ENCODE data around the gene OR1L4.

Gene OR1L4, protein sequence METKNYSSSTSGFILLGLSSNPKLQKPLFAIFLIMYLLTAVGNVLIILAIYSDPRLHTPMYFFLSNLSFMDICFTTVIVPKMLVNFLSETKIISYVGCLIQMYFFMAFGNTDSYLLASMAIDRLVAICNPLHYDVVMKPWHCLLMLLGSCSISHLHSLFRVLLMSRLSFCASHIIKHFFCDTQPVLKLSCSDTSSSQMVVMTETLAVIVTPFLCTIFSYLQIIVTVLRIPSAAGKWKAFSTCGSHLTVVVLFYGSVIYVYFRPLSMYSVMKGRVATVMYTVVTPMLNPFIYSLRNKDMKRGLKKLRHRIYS

DNA sequence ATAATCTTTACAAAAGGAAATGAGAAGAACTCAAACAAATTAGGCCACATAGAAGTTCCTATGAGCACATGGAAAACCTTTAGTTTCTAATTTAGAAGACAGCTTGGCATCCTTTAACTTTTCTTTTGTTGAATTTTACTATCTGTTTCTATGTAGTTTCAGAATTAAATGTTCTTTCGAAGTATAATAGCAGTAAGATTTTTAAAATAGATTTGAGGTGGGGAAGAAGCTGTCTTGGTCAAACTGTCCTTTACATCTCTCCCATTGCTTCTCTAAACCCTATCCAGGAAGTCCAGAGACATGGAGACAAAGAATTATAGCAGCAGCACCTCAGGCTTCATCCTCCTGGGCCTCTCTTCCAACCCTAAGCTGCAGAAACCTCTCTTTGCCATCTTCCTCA lies at the start of gene OR1L4:
Gene OR1L4 (plus strand): TSS at position 301 of the 400 bp plus-strand sequence. CDS start 0 bp downstream, at position 301.
- no peak for DNase-seq

DNA sequence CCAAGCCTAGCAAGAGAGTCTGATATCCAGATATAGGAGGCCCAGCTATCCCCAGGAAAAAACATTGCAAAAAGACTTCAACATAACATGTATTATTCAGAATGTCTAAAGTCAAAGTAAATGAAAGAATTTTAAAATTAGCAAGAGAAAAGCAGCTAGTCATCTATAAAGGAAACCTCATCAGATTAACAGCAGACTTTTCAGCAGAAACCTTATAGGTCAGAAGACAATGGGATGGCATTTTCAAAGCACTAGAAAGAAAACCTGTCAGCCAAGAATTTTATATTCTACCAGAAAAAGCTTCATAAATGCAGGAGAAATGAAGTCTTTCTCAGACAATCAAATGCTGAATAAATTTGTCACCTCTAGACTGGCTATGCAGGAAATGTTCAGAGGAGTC lies 38.9 kb upstream of the OR1L4 start:
- DNase-seq = no peak

DNA sequence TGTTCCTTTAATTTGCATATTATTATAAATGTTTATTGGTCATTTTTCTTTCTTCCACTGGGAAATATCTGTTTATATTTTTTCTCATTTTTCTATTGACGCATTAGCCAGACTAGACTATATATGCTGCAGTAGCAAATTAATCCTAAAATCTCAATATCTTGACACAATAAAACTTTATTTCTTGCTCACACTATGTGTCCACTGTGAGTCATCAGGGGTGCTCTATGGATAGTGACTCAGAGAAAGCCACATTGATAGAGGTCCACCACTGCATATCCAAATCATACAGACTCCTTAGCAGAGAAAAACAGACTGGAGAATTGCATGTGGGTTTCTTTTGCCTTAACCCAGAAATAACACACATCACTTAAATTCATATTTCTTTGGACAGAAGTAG lies 28.1 kb upstream of the OR1L4 start:
- DNase-seq = no peak

DNA sequence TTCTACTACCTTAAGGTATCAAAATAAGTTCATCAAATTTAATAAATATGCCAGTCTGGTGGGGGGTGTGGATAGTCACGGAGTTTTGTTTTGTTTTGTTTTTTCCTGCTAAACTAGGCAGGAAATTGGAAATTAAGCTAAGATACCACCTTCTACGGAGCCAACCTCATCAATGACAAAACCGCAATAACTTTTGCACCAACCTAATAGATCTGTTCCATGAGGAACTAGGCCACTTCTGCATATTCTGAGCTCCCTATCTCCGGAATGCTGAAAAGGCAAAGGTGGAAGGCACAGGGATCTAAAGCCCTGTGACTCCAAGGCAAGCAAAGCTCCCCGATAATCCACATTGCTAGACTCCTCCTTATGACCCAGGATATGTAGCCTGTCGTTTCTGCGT lies 5.8 kb upstream of the OR1L4 start:
- DNase-seq = no peak

DNA sequence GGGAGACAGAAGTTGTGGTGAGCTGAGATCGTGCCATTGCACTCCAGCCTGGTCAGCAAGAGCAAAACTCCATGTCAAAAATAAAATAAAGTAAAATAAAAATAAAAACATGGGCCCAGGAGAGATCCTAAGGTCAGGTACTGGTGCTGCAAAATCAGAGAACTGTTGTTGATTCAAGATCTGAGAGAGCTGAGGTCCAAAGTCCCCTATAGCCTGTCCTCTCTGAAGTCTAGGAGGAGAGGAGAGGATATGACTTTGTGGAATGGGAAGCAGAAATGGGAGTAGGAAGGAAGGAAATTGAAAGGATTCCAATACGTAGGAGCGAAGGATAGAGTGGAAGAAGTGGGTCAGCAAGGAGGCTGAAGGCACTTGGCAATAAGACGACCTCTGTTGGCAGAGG lies 4.6 kb upstream of the OR1L4 start:
- no peak for DNase-seq

DNA sequence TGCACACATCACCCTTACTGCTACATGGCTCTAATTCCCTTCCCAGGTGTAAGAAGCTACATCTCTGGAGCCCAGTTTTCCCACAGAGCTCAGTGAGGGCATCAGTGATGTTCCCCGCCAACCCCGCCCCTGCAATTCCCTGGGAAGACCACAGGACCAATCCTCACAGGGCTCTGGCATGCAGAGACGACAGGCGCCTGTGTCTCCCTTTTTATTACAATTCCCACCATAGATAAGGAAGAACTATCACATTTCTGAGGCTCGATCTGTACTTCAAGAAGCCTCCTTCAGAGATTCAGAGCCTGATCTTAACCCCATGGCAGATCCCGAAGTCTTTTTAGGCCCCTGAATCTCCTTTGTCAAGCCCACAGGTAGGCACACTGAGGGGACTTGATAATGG lies 18.2 kb downstream of the OR1L4 start, which contains the start of gene OR1L6:
Gene OR1L6 (plus strand): TSS at position 301 of the 400 bp plus-strand sequence. CDS start 7,545 bp downstream, outside the sequence.
- DNase-seq = no peak

DNA sequence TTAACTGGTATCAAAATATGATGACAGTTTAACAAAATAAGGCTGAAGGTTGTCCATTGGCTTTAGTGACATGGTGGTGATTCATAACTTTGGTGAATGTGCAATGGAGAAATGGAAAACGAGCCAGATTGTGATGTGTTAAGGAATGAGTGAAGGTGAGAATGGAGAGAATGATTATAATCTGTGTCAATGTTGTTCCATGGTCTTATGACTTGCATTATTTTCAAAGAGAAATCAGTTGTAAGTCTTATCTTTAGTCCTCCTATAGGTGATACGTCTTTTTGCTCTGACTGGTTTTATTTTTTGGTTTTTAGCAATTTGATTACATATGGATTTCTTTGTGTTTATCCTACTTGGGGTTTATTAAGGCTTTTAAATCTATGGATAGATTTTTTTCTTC lies 31.0 kb downstream of the OR1L4 start:
- no peak for DNase-seq

DNA sequence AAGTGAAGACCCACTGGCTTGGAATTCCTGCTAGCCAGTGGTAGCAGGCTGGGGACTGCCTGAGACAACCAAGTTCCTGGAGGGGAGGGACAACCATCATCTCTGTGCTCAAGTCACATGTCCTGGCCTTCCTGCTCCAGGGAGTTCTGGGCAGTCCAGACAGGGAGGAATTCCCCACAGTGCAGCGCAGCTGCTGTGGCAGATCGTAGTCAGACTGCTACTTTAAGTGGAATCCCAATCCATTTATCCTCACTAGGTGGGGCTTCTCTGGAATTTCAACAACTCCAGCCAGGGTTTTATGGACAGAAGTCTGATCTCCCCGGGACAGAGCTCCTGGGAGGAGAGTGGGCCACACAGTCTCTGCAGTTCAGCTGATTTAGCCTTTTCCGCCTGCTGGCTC lies 44.0 kb downstream of the OR1L4 start:
- no peak for DNase-seq
